ENCODE measurements around the gene CD2.

CD2 gene

DNA sequence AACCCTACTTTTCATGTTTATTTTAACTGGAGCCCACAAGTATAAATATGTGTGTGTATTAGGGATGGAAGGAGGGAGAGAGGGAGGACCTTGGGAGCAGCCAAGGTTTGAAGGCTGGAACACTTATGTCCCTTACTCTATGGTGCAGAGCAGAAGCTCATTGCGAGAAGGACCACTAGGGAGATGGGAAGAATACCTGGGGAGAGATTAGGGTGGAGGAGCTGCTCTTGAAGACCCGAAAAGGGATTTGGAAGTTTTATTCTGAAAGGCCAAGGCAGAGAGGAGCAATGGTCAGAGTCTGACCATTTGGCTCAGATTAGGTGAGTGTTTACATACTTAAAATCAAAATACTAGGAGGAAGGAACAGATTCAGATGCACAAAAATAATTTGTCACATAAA, 8.1 kb downstream of the CD2 start:
- no peak for DNase-seq

DNA sequence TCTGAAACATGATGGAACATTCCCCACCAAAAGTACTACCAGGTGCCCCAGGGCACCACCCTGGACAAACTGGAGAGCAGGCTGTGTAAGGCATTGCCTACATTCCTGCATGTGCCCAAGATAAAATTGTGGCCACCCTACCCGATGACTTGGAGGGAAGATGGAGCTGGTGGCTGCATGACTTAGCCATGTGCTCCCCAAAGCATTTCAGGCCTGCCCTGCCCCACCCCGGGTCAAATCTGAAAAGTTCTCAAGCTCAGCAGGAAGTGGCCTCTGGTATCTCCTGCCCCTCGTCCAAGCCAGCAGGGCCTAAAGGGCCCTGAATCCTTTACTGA, 8.5 kb downstream of the CD2 start:
- DNase-seq: no peak

DNA sequence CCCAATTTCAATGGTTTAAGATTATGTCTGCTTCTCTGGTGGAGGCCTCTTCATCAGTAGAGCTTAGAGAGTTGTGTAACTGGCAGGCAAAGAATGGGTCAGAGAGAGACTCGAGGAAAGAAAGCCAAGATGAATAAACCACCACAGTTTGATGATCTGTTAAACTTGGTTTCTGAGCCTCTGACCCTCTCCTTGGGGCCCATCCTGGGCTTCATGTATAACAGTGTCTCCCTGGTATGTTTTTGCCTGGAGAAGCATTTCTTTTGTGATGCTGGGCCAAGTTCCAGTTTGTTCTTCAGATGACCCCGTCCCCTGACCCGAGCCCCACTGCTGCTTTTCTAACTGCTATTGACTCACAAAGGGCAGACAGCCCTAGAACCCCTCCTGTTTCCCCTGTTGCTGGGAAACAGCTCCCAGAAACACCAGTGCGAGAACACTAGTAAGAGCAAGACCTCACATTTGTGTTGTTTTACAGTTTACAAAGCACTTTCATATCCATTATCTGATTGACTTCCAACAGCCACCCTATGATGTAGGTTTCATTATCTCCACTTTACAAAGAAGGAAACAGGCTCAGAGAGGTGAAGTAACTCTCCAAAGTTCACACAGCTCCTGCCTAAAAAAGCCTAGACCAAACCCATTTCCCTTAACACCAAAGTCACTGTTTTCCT, 9.0 kb downstream of the CD2 start:
- peak; percentile 39 for DNase-seq

GRCh38 chr1:116763787-116764465, 9.7 kb downstream of the CD2 start:
- DNase-seq: peak; percentile 43

GRCh38 chr1:116764466-116764898, 10.3 kb downstream of the CD2 start:
- DNase-seq: no peak

GRCh38 chr1:116764906-116765862, 11.0 kb downstream of the CD2 start:
- no peak for DNase-seq

GRCh38 chr1:116765962-116766361, 11.7 kb downstream of the CD2 start:
- DNase-seq: no peak

DNA sequence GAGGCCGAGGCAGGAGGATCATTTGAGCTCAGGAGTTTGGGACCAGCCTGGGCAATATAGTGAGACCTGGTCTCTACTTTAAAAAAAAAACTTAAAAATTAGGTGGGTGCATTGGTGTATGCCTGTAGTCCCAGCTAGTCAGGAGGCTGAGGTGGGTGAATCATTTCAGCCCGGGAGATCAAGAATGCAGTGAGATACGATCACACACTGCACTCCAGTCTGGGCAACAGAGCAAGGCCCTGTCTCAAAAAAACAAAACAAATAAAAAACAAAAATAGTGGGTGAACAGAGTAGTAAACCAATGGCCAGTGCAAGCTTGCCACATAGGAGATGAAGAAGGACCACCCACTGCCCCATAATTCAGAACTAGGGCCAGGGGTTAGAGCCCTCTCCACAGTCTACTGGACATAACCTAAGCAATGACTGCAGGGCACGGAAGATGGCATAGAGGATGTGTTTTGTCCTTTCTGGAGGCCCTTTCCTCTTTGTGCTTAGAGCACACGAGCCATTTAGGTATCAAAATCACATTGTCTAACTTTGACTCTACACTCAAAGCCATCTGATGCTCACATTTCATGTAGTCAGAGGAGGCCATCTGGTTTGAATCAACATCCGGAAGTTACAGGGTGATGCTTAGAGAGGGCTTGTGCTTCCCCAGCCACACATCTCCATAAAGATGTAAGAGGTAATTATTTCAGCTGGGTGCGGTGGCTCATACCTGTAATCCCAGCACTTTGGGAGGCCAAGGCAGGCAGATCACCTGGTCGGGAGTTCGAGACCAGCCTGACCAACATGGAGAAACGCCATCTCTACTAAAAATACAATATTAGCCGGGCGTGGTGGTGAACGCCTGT, 12.6 kb downstream of the CD2 start:
- no peak for DNase-seq

GRCh38 chr1:116767782-116768382, 13.7 kb downstream of the CD2 start:
- DNase-seq: no peak

DNA sequence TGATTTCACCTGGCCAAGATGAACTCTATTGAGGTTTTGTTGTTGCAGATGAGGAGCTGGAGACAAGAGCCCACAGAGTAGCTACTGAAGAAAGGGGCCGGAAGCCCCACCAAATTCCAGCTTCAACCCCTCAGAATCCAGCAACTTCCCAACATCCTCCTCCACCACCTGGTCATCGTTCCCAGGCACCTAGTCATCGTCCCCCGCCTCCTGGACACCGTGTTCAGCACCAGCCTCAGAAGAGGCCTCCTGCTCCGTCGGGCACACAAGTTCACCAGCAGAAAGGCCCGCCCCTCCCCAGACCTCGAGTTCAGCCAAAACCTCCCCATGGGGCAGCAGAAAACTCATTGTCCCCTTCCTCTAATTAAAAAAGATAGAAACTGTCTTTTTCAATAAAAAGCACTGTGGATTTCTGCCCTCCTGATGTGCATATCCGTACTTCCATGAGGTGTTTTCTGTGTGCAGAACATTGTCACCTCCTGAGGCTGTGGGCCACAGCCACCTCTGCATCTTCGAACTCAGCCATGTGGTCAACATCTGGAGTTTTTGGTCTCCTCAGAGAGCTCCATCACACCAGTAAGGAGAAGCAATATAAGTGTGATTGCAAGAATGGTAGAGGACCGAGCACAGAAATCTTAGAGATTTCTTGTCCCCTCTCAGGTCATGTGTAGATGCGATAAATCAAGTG, 14.3 kb downstream of the CD2 start:
- DNase-seq: no peak

DNA sequence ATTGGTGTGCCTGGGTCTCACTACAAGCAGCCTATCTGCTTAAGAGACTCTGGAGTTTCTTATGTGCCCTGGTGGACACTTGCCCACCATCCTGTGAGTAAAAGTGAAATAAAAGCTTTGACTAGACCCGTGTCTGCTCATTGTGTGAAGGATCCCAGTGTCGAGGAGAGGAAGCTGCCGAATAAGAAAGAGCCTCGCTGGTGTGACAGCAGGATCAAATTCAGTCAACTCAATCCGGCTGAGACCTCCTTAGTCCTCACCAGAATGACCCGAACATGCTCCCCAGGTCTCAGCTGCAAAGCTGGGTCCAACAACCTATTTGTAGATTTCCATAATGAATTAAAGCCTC, 14.8 kb downstream of the CD2 start:
- DNase-seq: no peak

- DNase-seq: no peak
These were observed 15.3 kb downstream of the CD2 start for GRCh38 chr1:116769561-116769977.

- no peak for DNase-seq
These were observed 15.8 kb downstream of the CD2 start for GRCh38 chr1:116769994-116770393.

- DNase-seq: no peak
These were observed 16.4 kb downstream of the CD2 start for GRCh38 chr1:116770625-116771024.

- DNase-seq: no peak
These were observed 17.9 kb downstream of the CD2 start for GRCh38 chr1:116771997-116772647.

DNA sequence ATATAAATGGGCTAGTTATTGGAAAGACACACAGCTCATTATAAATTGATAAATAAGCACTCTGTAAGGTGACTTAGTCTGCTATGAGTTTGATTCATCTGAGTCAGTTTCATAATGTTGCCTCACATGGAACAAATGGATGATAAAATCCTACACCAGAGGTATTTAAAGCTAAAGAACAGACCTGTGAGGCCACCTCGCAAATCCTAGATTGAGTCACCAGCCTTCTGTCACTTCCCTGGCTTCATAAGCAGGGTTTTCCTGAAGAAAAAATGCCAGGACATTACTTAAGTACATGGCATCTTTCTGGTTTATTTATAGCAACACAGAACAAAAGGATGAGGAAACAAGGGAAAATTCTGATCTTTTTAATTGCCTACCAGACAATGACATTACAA, 18.4 kb downstream of the CD2 start:
- DNase-seq: no peak

DNA sequence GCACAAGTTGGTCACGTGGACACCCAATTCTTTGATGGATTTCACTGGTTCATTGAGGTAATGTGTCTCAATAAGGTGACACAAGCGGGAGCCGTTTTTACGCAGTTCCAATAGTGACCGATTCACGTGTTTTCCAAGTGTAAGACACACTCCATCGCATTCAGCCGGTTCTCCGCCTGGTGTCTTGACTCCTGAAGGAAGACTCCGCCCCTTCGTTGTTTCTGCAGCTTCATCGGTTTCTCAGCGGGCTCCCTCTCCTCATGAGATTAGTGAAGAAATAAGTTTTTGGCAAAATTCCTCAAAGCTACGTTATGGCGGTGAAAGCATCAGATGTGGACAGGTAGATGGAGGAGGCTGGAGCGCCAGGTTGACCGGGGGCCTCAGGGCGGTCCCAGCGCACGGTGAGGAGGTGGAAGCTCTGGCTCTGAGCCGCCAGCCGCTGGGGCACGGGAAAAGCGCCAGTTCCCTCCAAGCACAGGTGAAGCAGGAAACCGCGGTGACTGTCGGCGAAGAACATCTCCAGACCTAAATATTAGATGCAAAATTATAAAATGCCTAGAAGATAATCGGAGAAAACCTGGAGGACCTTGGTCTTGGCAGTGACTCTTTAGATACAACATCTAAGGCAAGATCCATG, 21.0 kb downstream of the CD2 start:
- DNase-seq: no peak

DNA sequence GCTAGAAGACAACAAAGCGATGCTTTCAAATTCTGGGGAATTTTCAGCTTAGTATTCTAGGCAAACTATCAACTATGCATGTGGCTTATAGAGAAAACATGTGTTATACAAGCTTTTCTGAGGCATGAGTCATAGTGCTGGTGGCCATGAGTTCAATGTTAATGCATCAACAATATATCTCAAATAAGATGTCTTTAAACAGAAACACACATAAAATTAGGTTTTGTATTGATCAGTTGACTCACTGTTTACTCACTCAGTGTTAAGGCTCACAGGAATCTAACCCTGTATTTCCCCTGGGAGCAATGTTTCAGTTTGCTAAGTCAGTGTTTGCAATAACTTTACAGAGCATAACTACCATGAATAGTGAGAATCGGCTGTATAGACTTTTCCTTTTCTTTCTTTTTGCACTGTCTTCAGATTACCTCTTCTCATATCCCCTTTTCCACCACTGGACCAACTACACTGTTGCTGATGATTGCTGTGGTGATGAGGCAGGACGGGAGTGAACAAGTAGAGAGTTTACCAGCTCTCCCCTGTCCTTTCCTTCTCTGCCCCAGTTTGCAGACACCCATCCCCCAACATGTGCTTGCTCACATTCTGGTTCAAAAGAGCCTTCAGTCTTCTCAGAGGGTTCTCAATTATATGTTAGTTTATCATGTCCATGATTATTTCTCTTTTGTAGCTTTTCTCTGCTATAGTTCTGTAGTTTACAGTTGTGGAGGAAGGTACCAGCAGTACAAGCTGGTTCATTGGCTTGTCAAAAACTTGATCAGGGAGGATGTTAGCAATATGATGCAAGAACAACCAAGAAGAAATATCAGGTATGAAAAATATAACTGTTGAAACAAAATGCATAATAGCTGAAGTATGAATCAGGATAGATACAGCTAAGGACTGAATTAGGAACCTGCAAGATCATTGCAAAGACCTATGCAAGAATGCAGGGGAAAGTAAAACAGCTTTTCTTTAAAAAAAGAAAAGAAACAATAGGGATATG, 23.9 kb downstream of the CD2 start:
- peak; percentile 31 for DNase-seq

- DNase-seq: no peak
These were observed 26.8 kb downstream of the CD2 start for GRCh38 chr1:116781034-116781433.

Measured in eye (tissue), 1 donor.